Fibroblast of mammary gland (primary cell): Measurements from ENCODE around the gene PPP6R3.
A peak's percentile ranks its signal among the peaks of the same experiment; 100 is the strongest.

Experiments
- DNase-seq: peaks from one replicate; pipeline ENCODE4 v3.0.0-alpha.2; 2010; ENCODE audit warnings: low read depth
- H3K4me3 ChIP-seq: 2 replicates; pipeline ENCODE4 v1.5.1; 2011; ENCODE audit warnings: low read depth, mild to moderate bottlenecking, low read length, moderate library complexity; ENCODE audit not compliant: control insufficient read depth
- TF ChIP-seq, protein P1 (sequence below): conservative IDR thresholded peaks from 2 replicates; pipeline ENCODE4 v1.5.1; 2011; ENCODE audit warnings: low read depth, low read length, inconsistent platforms; ENCODE audit not compliant: control insufficient read depth, insufficient read depth

The PPP6R3 gene

DNA sequence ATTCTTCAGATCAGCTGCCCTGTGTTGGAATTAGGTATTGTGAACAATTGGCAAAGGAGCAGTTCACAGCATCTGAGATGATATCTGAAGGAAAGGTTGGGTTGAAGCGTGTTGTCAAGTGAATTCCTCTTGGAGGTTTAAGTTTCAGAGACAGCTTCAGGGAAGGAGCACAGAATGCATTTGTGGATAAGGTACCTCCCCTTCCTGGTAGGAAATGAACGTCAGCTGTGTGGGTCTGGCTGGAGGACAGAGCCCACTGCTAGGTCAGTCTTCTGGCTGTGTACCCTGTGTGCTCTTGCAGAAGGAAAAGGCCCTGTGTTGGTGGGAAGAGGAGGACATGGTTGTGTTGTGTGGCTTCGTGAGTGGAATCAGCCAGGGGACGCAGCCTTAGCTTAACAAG, 135.7 kb downstream of the PPP6R3 start:
- no peak overlapping the region for H3K4me3 ChIP-seq
- TF ChIP-seq, protein P1, sequence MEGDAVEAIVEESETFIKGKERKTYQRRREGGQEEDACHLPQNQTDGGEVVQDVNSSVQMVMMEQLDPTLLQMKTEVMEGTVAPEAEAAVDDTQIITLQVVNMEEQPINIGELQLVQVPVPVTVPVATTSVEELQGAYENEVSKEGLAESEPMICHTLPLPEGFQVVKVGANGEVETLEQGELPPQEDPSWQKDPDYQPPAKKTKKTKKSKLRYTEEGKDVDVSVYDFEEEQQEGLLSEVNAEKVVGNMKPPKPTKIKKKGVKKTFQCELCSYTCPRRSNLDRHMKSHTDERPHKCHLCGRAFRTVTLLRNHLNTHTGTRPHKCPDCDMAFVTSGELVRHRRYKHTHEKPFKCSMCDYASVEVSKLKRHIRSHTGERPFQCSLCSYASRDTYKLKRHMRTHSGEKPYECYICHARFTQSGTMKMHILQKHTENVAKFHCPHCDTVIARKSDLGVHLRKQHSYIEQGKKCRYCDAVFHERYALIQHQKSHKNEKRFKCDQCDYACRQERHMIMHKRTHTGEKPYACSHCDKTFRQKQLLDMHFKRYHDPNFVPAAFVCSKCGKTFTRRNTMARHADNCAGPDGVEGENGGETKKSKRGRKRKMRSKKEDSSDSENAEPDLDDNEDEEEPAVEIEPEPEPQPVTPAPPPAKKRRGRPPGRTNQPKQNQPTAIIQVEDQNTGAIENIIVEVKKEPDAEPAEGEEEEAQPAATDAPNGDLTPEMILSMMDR, result no peak
- no peak for DNase-seq

- peak; percentile 10 for DNase-seq
- H3K4me3 ChIP-seq, result no peak overlapping the region
- TF ChIP-seq, protein P1, result no peak
Observed at GRCh38 chr11:68598816-68599653, 138.5 kb downstream of the PPP6R3 start.

GRCh38 chr11:68601147-68601546, 140.6 kb downstream of the PPP6R3 start:
- DNase-seq, result no peak
- no peak overlapping the region for H3K4me3 ChIP-seq
- TF ChIP-seq, protein P1, result no peak

- TF ChIP-seq, protein P1, result no peak
- DNase-seq, result no peak
- H3K4me3 ChIP-seq, result no peak overlapping the region
Observed at GRCh38 chr11:68609761-68610160, 149.2 kb downstream of the PPP6R3 start.

DNA sequence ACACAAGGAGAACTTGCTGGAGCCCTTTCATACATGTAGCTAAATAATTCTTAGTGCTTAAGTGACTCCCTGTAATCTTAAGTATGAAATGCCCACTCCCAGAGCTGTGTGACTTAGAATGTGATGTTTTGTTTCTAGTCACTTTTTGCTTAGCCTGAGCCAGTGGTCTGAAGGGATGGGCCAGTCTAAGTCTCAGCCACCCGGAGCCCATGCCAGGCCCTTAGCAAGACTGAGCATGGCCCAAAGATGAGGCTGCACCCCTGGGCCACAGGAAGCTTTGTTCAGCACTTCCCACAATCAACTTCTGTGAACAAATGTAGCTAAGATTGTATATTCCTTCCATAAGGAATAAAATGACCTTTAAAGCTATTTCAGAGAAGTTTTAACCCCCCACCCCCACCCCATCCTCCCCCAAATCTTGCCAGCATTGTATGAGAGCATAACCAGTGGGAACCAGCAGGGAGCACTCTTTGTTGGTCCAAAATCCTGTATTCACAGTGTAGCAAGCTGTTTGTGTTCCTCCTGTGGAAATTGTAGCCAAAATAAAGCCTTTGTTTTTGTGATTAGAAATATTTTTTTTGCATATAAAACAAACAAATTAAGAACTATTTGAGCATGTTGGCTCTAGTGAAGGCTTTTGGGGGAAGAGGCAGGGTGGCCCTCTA, 150.0 kb downstream of the PPP6R3 start:
- peak; percentile 22 for DNase-seq
- no peak overlapping the region for H3K4me3 ChIP-seq
- TF ChIP-seq, protein P1, result peak; percentile 38

- H3K4me3 ChIP-seq, result no peak overlapping the region
- TF ChIP-seq, protein P1, result no peak
- no peak for DNase-seq
Observed at GRCh38 chr11:68615657-68616056, 155.1 kb downstream of the PPP6R3 start.
